Panc1 (cell line): ENCODE measurements around the gene PDGFA.

Experiments
- POLR2AphosphoS5 ChIP-seq: IDR thresholded peaks from 2 replicates; pipeline ENCODE4 v1.6.1; 2012; ENCODE audit warnings: mild to moderate bottlenecking, low read depth, low read length, moderate library complexity
- REST ChIP-seq, 2 experiments: IDR thresholded peaks; 2 replicates each; pipeline ENCODE4 v1.6.1; 2011 to 2012; ENCODE audit warnings: low read depth in 2 of 2, control low read depth in 1 of 2, low read length in 1 of 2, mild to moderate bottlenecking in 1 of 2, moderate library complexity in 1 of 2; ENCODE audit not compliant: insufficient read depth in 1 of 2
- SIN3A ChIP-seq: IDR thresholded peaks from 2 replicates; pipeline ENCODE4 v1.6.1; 2012; ENCODE audit warnings: low read depth, mild to moderate bottlenecking, low read length, moderate library complexity, borderline replicate concordance; ENCODE audit not compliant: insufficient read depth
- TCF7L2 ChIP-seq: IDR thresholded peaks from 2 replicates; pipeline ENCODE4 v1.6.1; 2011; ENCODE audit warnings: mild to moderate bottlenecking, low read depth, low read length, inconsistent platforms
- TF ChIP-seq, protein P1 (sequence below): fragments of 450-650 bp; IDR thresholded peaks from 2 replicates; pipeline ENCODE4 v1.5.1; 2017; ENCODE audit warnings: mild to moderate bottlenecking

- TF ChIP-seq, protein P1, sequence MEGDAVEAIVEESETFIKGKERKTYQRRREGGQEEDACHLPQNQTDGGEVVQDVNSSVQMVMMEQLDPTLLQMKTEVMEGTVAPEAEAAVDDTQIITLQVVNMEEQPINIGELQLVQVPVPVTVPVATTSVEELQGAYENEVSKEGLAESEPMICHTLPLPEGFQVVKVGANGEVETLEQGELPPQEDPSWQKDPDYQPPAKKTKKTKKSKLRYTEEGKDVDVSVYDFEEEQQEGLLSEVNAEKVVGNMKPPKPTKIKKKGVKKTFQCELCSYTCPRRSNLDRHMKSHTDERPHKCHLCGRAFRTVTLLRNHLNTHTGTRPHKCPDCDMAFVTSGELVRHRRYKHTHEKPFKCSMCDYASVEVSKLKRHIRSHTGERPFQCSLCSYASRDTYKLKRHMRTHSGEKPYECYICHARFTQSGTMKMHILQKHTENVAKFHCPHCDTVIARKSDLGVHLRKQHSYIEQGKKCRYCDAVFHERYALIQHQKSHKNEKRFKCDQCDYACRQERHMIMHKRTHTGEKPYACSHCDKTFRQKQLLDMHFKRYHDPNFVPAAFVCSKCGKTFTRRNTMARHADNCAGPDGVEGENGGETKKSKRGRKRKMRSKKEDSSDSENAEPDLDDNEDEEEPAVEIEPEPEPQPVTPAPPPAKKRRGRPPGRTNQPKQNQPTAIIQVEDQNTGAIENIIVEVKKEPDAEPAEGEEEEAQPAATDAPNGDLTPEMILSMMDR = no peak
- TF ChIP-seq POLR2AphosphoS5 = no peak
- no peak for TF ChIP-seq REST (IDR thresholded peaks at IDR 0.05; ENCODE audit: insufficient read depth in 1 of 2, low read depth in 2 of 2, low read length in 1 of 2)
- TF ChIP-seq SIN3A = no peak
- no peak for TF ChIP-seq TCF7L2
These were observed 39.0 kb downstream of the PDGFA start for GRCh38 chr7:480531-481218.
